PFSK-1 (cell line): ENCODE data around the gene ATG16L1.

Source experiments
- FOXP2 ChIP-seq: optimal IDR thresholded peaks from 2 replicates; pipeline ENCODE3; 2011; ENCODE audit warnings: borderline replicate concordance, control low read depth, inconsistent platforms; ENCODE audit not compliant: insufficient read depth; ENCODE audit errors: extremely low read length, extremely low read depth
- POLR2AphosphoS5 ChIP-seq: IDR thresholded peaks from 2 replicates; pipeline ENCODE4 v1.6.1; 2012; ENCODE audit warnings: low read depth, mild to moderate bottlenecking, control low read depth, low read length, moderate library complexity
- REST ChIP-seq, 2 experiments: IDR thresholded peaks; 2 replicates each; pipeline versions ENCODE4 v1.6.1 to v1.8.0; 2011 to 2012; ENCODE audit warnings: low read depth in 2 of 2, low read length in 2 of 2, control low read depth in 1 of 2, inconsistent platforms in 1 of 2, mild to moderate bottlenecking in 1 of 2, moderate library complexity in 1 of 2; ENCODE audit not compliant: insufficient read depth in 1 of 2
- SIN3A ChIP-seq: IDR thresholded peaks from 2 replicates; pipeline ENCODE4 v1.6.1; 2012; ENCODE audit warnings: mild to moderate bottlenecking, low read length, moderate library complexity, borderline replicate concordance; ENCODE audit not compliant: insufficient read depth
- TAF1 ChIP-seq: IDR thresholded peaks from 2 replicates; pipeline ENCODE4 v1.6.1; 2012; ENCODE audit warnings: low read length, control low read depth, borderline replicate concordance; ENCODE audit not compliant: insufficient read depth

The ATG16L1 gene

GRCh38 chr2:233255151-233255550, 3.7 kb downstream of the ATG16L1 start:
- TF ChIP-seq POLR2AphosphoS5 (no peak), FOXP2 (no peak), SIN3A (no peak), REST (IDR thresholded peaks at IDR 0.05; ENCODE audit: insufficient read depth in 1 of 2, low read depth in 2 of 2, low read length in 2 of 2) (no peak), TAF1 (no peak)

- TF ChIP-seq FOXP2 (no peak), TAF1 (no peak), POLR2AphosphoS5 (no peak), REST (IDR thresholded peaks at IDR 0.05; ENCODE audit: insufficient read depth in 1 of 2, low read depth in 2 of 2, low read length in 2 of 2) (no peak), SIN3A (no peak)
Observed at GRCh38 chr2:233256048-233256447, 4.6 kb downstream of the ATG16L1 start.

- TF ChIP-seq TAF1 (no peak), FOXP2 (no peak), SIN3A (no peak), POLR2AphosphoS5 (no peak), REST (IDR thresholded peaks at IDR 0.05; ENCODE audit: insufficient read depth in 1 of 2, low read depth in 2 of 2, low read length in 2 of 2) (no peak)
Observed at GRCh38 chr2:233258211-233258610, 6.7 kb downstream of the ATG16L1 start.

- no peak for TF ChIP-seq FOXP2
- no peak for TF ChIP-seq REST (IDR thresholded peaks at IDR 0.05; ENCODE audit: insufficient read depth in 1 of 2, low read depth in 2 of 2, low read length in 2 of 2)
- TF ChIP-seq SIN3A: no peak
Observed at GRCh38 chr2:233259730-233260129, 8.3 kb downstream of the ATG16L1 start.

GRCh38 chr2:233260661-233261060, 9.2 kb downstream of the ATG16L1 start:
- no peak for TF ChIP-seq POLR2AphosphoS5
- TF ChIP-seq TAF1: no peak
- no peak for TF ChIP-seq REST (IDR thresholded peaks at IDR 0.05; ENCODE audit: insufficient read depth in 1 of 2, low read depth in 2 of 2, low read length in 2 of 2)
